K562 (cell line): Measurements from ENCODE around the gene NKAIN4.

Source experiments
- CTCF ChIP-seq, 3 experiments: IDR thresholded peaks in 2 of 3; conservative IDR thresholded peaks in 1 of 3; 2 replicates each; pipeline ENCODE4 v1.5.1; 2011 to 2012; ENCODE audit warnings: low read length in 3 of 3, mild to moderate bottlenecking in 3 of 3, control low read depth in 2 of 3, improper control_type of control experiment in 1 of 3, inconsistent platforms in 1 of 3, low read depth in 1 of 3, mixed read lengths in 1 of 3, moderate library complexity in 1 of 3; ENCODE audit not compliant: insufficient read depth in 2 of 3
- ESRRA ChIP-seq: fragments of 450-650 bp; IDR thresholded peaks from 2 replicates; pipeline ENCODE4 v1.6.1; 2014; ENCODE audit warnings: low read depth, mild to moderate bottlenecking, moderate library complexity, borderline replicate concordance
- ILF3 ChIP-seq: fragments of 450-650 bp; IDR thresholded peaks from 2 replicates; pipeline ENCODE4 v1.6.1; 2018; ENCODE audit warnings: antibody characterized with exemption, mild to moderate bottlenecking, moderate library complexity, borderline replicate concordance
- KDM1A ChIP-seq, 2 experiments: fragments of 450-650 bp; IDR thresholded peaks; 2 replicates each; pipeline ENCODE4 v1.6.1; 2016; ENCODE audit warnings: mild to moderate bottlenecking in 2 of 2
- NR2C1 ChIP-seq, 2 experiments: fragments of 450-650 bp; IDR thresholded peaks; 2 replicates each; pipeline ENCODE4 v1.6.1; 2017; ENCODE audit warnings: mild to moderate bottlenecking in 2 of 2, antibody characterized with exemption in 1 of 2, inconsistent platforms in 1 of 2, missing compliant biosample characterization in 1 of 2, missing genetic modification characterization in 1 of 2
- ZEB2 ChIP-seq: fragments of 450-650 bp; IDR thresholded peaks from 2 replicates; pipeline ENCODE4 v1.6.1; 2016

- no peak for TF ChIP-seq ESRRA
- TF ChIP-seq ILF3, result no peak
- no peak for TF ChIP-seq CTCF (IDR thresholded peaks at IDR 0.05 in 2 of 3, conservative IDR thresholded peaks at IDR 0.05 in 1 of 3; ENCODE audit: insufficient read depth in 2 of 3, low read depth in 1 of 3, low read length in 3 of 3)
- no peak for TF ChIP-seq KDM1A (IDR thresholded peaks at IDR 0.05)
- TF ChIP-seq NR2C1 (IDR thresholded peaks at IDR 0.05), result no peak
- TF ChIP-seq NR2C1 (tag; IDR thresholded peaks at IDR 0.05), result no peak
- TF ChIP-seq ZEB2, result no peak
Measured at GRCh38 chr20:63223826-63224207, 30.4 kb downstream of the NKAIN4 start.
